Muscle layer of colon (tissue), 2 donors: ENCODE data around the gene RFC1.
"Not testable (repeated sequence)": the region's sequence is repeated elsewhere in the genome, so short reads cannot be mapped to it uniquely, and the experiment has no call there.

Experiments used
- H3K27ac ChIP-seq: one replicate; pipeline ENCODE4 v1.7.0; 2013; ENCODE audit warnings: low read depth, mild to moderate bottlenecking, low read length, moderate library complexity
- H3K27me3 ChIP-seq, 2 donors: one replicate each; pipeline ENCODE4 v1.7.0; 2013; ENCODE audit warnings: low read length in 2 of 2, mild to moderate bottlenecking in 2 of 2; ENCODE audit not compliant: insufficient read depth in 2 of 2, control insufficient read depth in 1 of 2
- H3K36me3 ChIP-seq: one replicate; pipeline ENCODE4 v1.7.0; 2013; ENCODE audit warnings: mild to moderate bottlenecking, low read length; ENCODE audit not compliant: insufficient read depth
- H3K4me1 ChIP-seq: one replicate; pipeline ENCODE4 v1.7.0; 2013; ENCODE audit warnings: mild to moderate bottlenecking, low read length; ENCODE audit not compliant: insufficient read depth
- H3K4me3 ChIP-seq, 2 donors: one replicate each; pipeline ENCODE4 v1.7.0; 2013; ENCODE audit warnings: low read length in 2 of 2, low read depth in 1 of 2, mild to moderate bottlenecking in 1 of 2, moderate library complexity in 1 of 2
- H3K9ac ChIP-seq: one replicate; pipeline ENCODE4 v1.7.0; 2013; ENCODE audit warnings: low read length
- H3K9me3 ChIP-seq: one replicate; pipeline ENCODE4 v1.7.0; 2013; ENCODE audit warnings: mild to moderate bottlenecking, low read length
- donor health status: abdominal sarcoma.
- donor health status: Adenocarcinoma of cecum.

RFC1 gene

GRCh38 chr4:39365830-39366771 lies at the start of gene RFC1:
TSS of gene RFC1 (minus strand) at chr4:39366362. CDS start at chr4:39366241, 121 bp downstream.
- Histone ChIP-seq H3K27me3 (no peaks in the 10 kb centered on the region), H3K9ac (peak within 1 kb of the TSS; percentile 46), H3K27ac (peak within 1 kb of the TSS; percentile 91), H3K4me3 (peak within 1 kb of the TSS; percentile 79 to 96), H3K9me3 (no peaks in the 10 kb centered on the region), H3K36me3 (no peaks in the 10 kb centered on the region), H3K4me1 (peaks cover 8% of the 10 kb centered on the region)

- Histone ChIP-seq H3K9ac (no peak overlapping the region), H3K4me3 (no peak overlapping the region), H3K36me3 (no peaks in the 10 kb centered on the region), H3K4me1 (no peaks in the 10 kb centered on the region), H3K27me3 (no peaks in the 10 kb centered on the region), H3K9me3 (no peaks in the 10 kb centered on the region), H3K27ac (no peak overlapping the region)
Measured at GRCh38 chr4:39415678-39416283, 49.6 kb upstream of the RFC1 start.

- H3K36me3 ChIP-seq, H3K9ac ChIP-seq, H3K27me3 ChIP-seq, H3K27ac ChIP-seq, H3K4me3 ChIP-seq, H3K4me1 ChIP-seq, H3K9me3 ChIP-seq: not testable (repeated sequence)
Measured at GRCh38 chr4:39411561-39411960, 45.4 kb upstream of the RFC1 start.

- H3K27ac ChIP-seq, result no peak overlapping the region
Measured at GRCh38 chr4:39410415-39410814, 44.3 kb upstream of the RFC1 start.

GRCh38 chr4:39407584-39407885 lies 41.4 kb upstream of the RFC1 start:
- H3K4me1 ChIP-seq, result no peaks in the 10 kb centered on the region
- no peak overlapping the region for H3K9ac ChIP-seq
- no peak overlapping the region for H3K4me3 ChIP-seq
- H3K27ac ChIP-seq, result no peak overlapping the region
- H3K27me3 ChIP-seq, result no peaks in the 10 kb centered on the region
- no peaks in the 10 kb centered on the region for H3K9me3 ChIP-seq
- H3K36me3 ChIP-seq, result no peaks in the 10 kb centered on the region

More at GRCh38 chr4:39410415-39410814, 44.3 kb upstream of the RFC1 start:
- no peaks in the 10 kb centered on the region for H3K4me1 ChIP-seq
- no peak overlapping the region for H3K9ac ChIP-seq
- no peaks in the 10 kb centered on the region for H3K36me3 ChIP-seq
- no peak overlapping the region for H3K4me3 ChIP-seq
- no peaks in the 10 kb centered on the region for H3K27me3 ChIP-seq
- no peaks in the 10 kb centered on the region for H3K9me3 ChIP-seq

GRCh38 chr4:39406763-39407583 lies 40.8 kb upstream of the RFC1 start, which contains the start of gene KLB:
TSS of gene KLB (plus strand) at chr4:39406930. CDS start at chr4:39406950, 20 bp downstream.
- Histone ChIP-seq H3K9ac (no peak within 1 kb of the TSS), H3K27ac (no peak within 1 kb of the TSS), H3K4me1 (no peaks in the 10 kb centered on the region), H3K4me3 (no peak within 1 kb of the TSS), H3K27me3 (no peaks in the 10 kb centered on the region), H3K36me3 (no peaks in the 10 kb centered on the region), H3K9me3 (no peaks in the 10 kb centered on the region)

GRCh38 chr4:39401640-39402039 lies 35.5 kb upstream of the RFC1 start:
- H3K4me1 ChIP-seq, H3K36me3 ChIP-seq, H3K27ac ChIP-seq, H3K27me3 ChIP-seq, H3K9me3 ChIP-seq, H3K4me3 ChIP-seq, H3K9ac ChIP-seq: not testable (repeated sequence)

- Histone ChIP-seq H3K9ac (no peak overlapping the region), H3K27ac (no peak overlapping the region), H3K27me3 (no peaks in the 10 kb centered on the region), H3K4me3 (no peak overlapping the region), H3K36me3 (no peaks in the 10 kb centered on the region), H3K9me3 (no peaks in the 10 kb centered on the region), H3K4me1 (no peaks in the 10 kb centered on the region)
Measured at GRCh38 chr4:39394706-39395105, 28.5 kb upstream of the RFC1 start.

- no peaks in the 10 kb centered on the region for H3K4me1 ChIP-seq
- no peaks in the 10 kb centered on the region for H3K36me3 ChIP-seq
- no peaks in the 10 kb centered on the region for H3K27me3 ChIP-seq
- no peaks in the 10 kb centered on the region for H3K9me3 ChIP-seq
- H3K9ac ChIP-seq, result no peak overlapping the region
- H3K27ac ChIP-seq, result no peak overlapping the region
- H3K4me3 ChIP-seq, result no peak overlapping the region
Measured at GRCh38 chr4:39390603-39391002, 24.4 kb upstream of the RFC1 start.

- Histone ChIP-seq H3K36me3 (no peaks in the 10 kb centered on the region), H3K9me3 (no peaks in the 10 kb centered on the region), H3K27ac (no peak overlapping the region), H3K27me3 (no peaks in the 10 kb centered on the region), H3K4me1 (no peaks in the 10 kb centered on the region), H3K9ac (no peak overlapping the region), H3K4me3 (no peak overlapping the region)
Measured at GRCh38 chr4:39384563-39384962, 18.4 kb upstream of the RFC1 start.

GRCh38 chr4:39383690-39384089 lies 17.5 kb upstream of the RFC1 start:
- Histone ChIP-seq H3K4me1 (no peaks in the 10 kb centered on the region), H3K27me3 (no peaks in the 10 kb centered on the region), H3K4me3 (no peak overlapping the region), H3K9ac (no peak overlapping the region), H3K9me3 (no peaks in the 10 kb centered on the region), H3K27ac (no peak overlapping the region), H3K36me3 (no peaks in the 10 kb centered on the region)
